Fibroblast of lung (primary cell): ENCODE data around the gene ZNF747. TPM values are rescaled to one million over a fixed set of nuclear protein-coding genes. Genes with fewer than 3 reads are reported as not detected.

Experiments
- DNase-seq, 2 donors: peaks; one replicate each; pipeline versions ENCODE4 v3.0.0 to v3.0.0-alpha.2; 2010; ENCODE audit warnings: low read depth in 2 of 2
- H2AFZ ChIP-seq: 2 replicates; pipeline ENCODE4 v1.5.1; 2012; ENCODE audit warnings: low read length, control low read depth, inconsistent platforms
- H3K27ac ChIP-seq: 2 replicates; pipeline ENCODE4 v1.5.1; 2011; ENCODE audit warnings: low read length, control low read depth; ENCODE audit not compliant: insufficient read depth
- H3K27me3 ChIP-seq: 2 replicates; pipeline ENCODE4 v1.5.1; 2011; ENCODE audit warnings: mild to moderate bottlenecking, low read length; ENCODE audit not compliant: control insufficient read depth, insufficient read depth
- H3K36me3 ChIP-seq: 2 replicates; pipeline ENCODE4 v1.5.1; 2011; ENCODE audit warnings: low read length; ENCODE audit not compliant: control insufficient read depth, insufficient read depth
- H3K4me1 ChIP-seq: 2 replicates; pipeline ENCODE4 v1.5.1; 2011; ENCODE audit warnings: low read length; ENCODE audit not compliant: control insufficient read depth, insufficient read depth; ENCODE audit errors: extremely low read depth
- H3K4me2 ChIP-seq: 2 replicates; pipeline ENCODE4 v1.5.1; 2011; ENCODE audit warnings: low read length, control low read depth; ENCODE audit not compliant: insufficient read depth; ENCODE audit errors: extremely low read depth
- H3K4me3 ChIP-seq, 4 experiments: fragments of 200-600 bp in 1 of 4; sonication (generic) in 1 of 4; replicated peaks in 1 of 4; 2 replicates each; pipeline ENCODE4 v1.5.1; 2011 to 2016; ENCODE audit warnings: low read length in 4 of 4, low read depth in 3 of 4, mild to moderate bottlenecking in 3 of 4, control low read depth in 2 of 4, inconsistent platforms in 1 of 4, mixed read lengths in 1 of 4; ENCODE audit not compliant: insufficient read depth in 1 of 4; ENCODE audit errors: control extremely low read depth in 1 of 4
- H3K79me2 ChIP-seq: 2 replicates; pipeline ENCODE4 v1.5.1; 2012; ENCODE audit warnings: mild to moderate bottlenecking, low read length, inconsistent platforms; ENCODE audit not compliant: control insufficient read depth, insufficient read depth
- H3K9ac ChIP-seq: 2 replicates; pipeline ENCODE4 v1.5.1; 2011; ENCODE audit warnings: mild to moderate bottlenecking, low read length, control low read depth; ENCODE audit not compliant: insufficient read depth
- H3K9me3 ChIP-seq: 2 replicates; pipeline ENCODE4 v1.5.1; 2012; ENCODE audit warnings: low read depth, low read length; ENCODE audit not compliant: control insufficient read depth, insufficient read depth
- H4K20me1 ChIP-seq: 2 replicates; pipeline ENCODE4 v1.5.1; 2011; ENCODE audit warnings: low read length; ENCODE audit not compliant: control insufficient read depth, insufficient read depth; ENCODE audit errors: extremely low read depth
- CTCF ChIP-seq, 2 donors: IDR thresholded peaks in 1 of 2; conservative IDR thresholded peaks in 1 of 2; 1 replicate in 1 of 2; 2 replicates in 1 of 2; pipeline ENCODE4 v1.5.1; 2011 to 2012; ENCODE audit warnings: low read length in 2 of 2, control low read depth in 1 of 2, inconsistent platforms in 1 of 2, low read depth in 1 of 2, mild to moderate bottlenecking in 1 of 2
- EZH2 ChIP-seq: IDR thresholded peaks from 2 replicates; pipeline ENCODE4 v1.5.1; 2012; ENCODE audit warnings: low read length, control low read depth, mild to moderate bottlenecking; ENCODE audit errors: missing control alignments
- polyA plus RNA-seq, 2 donors: library from polyadenylated mRNA; depleted of rRNA in 1 of 2; stranded (reverse) in 1 of 2; unstranded in 1 of 2; fragments of >200 nt; gene quantifications; 2 replicates each; pipeline ENCODE4 v1.2.1, GENCODE V29; 2011 to 2012; ENCODE audit warnings: missing spikeins in 1 of 2
- total RNA-seq: library from RNA; depleted of rRNA; stranded (reverse); fragments of >200 nt; gene quantifications from 2 replicates; pipeline ENCODE4 v1.2.1, GENCODE V29; 2014

ZNF747 gene
- total and polyA plus RNA-seq, 2 donors (not counting 1 experiment from before 2014, with no cell fraction given), result 4.4 to 10.6 TPM

- TF ChIP-seq CTCF (conservative IDR thresholded peaks at IDR 0.05 in 1 of 2, IDR thresholded peaks at IDR 0.05 in 1 of 2; ENCODE audit: low read depth in 1 of 2, low read length in 2 of 2) (no peak), EZH2 (no peak)
- peak; percentile 5 to 6 for DNase-seq
Observed at GRCh38 chr16:30557707-30557956, 23.0 kb upstream of the ZNF747 start.

GRCh38 chr16:30556125-30556473 is 21.4 kb upstream of the ZNF747 start:
- Histone ChIP-seq H3K4me1 (no peaks in the 10 kb centered on the region), H3K4me3 (no peak overlapping the region), H3K9me3 (no peaks in the 10 kb centered on the region), H3K4me2 (no peak overlapping the region), H4K20me1 (no peaks in the 10 kb centered on the region), H3K36me3 (peaks cover 10% of the 10 kb centered on the region), H3K79me2 (peaks cover 8% of the 10 kb centered on the region), H3K9ac (no peak overlapping the region), H3K27me3 (no peaks in the 10 kb centered on the region), H3K27ac (no peak overlapping the region), H2AFZ (no peak overlapping the region)
- DNase-seq, result no peak
- no peak for TF ChIP-seq CTCF (conservative IDR thresholded peaks at IDR 0.05 in 1 of 2, IDR thresholded peaks at IDR 0.05 in 1 of 2; ENCODE audit: low read depth in 1 of 2, low read length in 2 of 2)
- no peak for TF ChIP-seq EZH2

More at GRCh38 chr16:30557707-30557956, 23.0 kb upstream of the ZNF747 start:
- Histone ChIP-seq H4K20me1 (no peaks in the 10 kb centered on the region), H3K27me3 (no peaks in the 10 kb centered on the region), H3K4me3 (peak overlapping the region; percentile 69 to 82 (median 76)), H3K36me3 (peaks cover 10% of the 10 kb centered on the region), H3K9me3 (no peaks in the 10 kb centered on the region), H3K27ac (peak overlapping the region; percentile 92), H3K4me1 (no peaks in the 10 kb centered on the region), H2AFZ (peak overlapping the region; percentile 65), H3K79me2 (peaks cover 8% of the 10 kb centered on the region), H3K4me2 (peak overlapping the region; percentile 61), H3K9ac (peak overlapping the region; percentile 87)

GRCh38 chr16:30555315-30556124 is 20.9 kb upstream of the ZNF747 start:
- Histone ChIP-seq H3K27ac (no peak overlapping the region), H3K4me2 (no peak overlapping the region), H3K79me2 (peaks cover 8% of the 10 kb centered on the region), H3K4me3 (no peak overlapping the region), H3K4me1 (no peaks in the 10 kb centered on the region), H3K27me3 (no peaks in the 10 kb centered on the region), H3K36me3 (peaks cover 10% of the 10 kb centered on the region), H4K20me1 (no peaks in the 10 kb centered on the region), H2AFZ (no peak overlapping the region), H3K9ac (no peak overlapping the region), H3K9me3 (no peaks in the 10 kb centered on the region)
- no peak for DNase-seq
- TF ChIP-seq CTCF (conservative IDR thresholded peaks at IDR 0.05 in 1 of 2, IDR thresholded peaks at IDR 0.05 in 1 of 2; ENCODE audit: low read depth in 1 of 2, low read length in 2 of 2) (no peak), EZH2 (no peak)
